Vagina (tissue), 2 donors: ENCODE results near the gene CFD.

Experiments used
- CTCF ChIP-seq, 3 experiments: fragments of 450-650 bp in 2 of 3; fragments of 200-600 bp in 1 of 3; sonication (generic) in 1 of 3; IDR thresholded peaks; one replicate each; pipeline ENCODE4 v1.5.1; 2017 to 2019; ENCODE audit warnings: antibody characterized with exemption in 3 of 3, mild to moderate bottlenecking in 2 of 3, moderate library complexity in 2 of 3
- POLR2A ChIP-seq, 2 donors: fragments of 450-650 bp; IDR thresholded peaks; one replicate each; pipeline ENCODE4 v1.6.1; 2017; ENCODE audit warnings: antibody characterized with exemption in 2 of 2, mild to moderate bottlenecking in 2 of 2, moderate library complexity in 2 of 2

GRCh38 chr19:900043-900301, 40.5 kb downstream of the CFD start:
- TF ChIP-seq CTCF (IDR thresholded peaks at IDR 0.05) (no peak), POLR2A (IDR thresholded peaks at IDR 0.05) (no peak)
